GM12878 (cell line): Measurements from ENCODE around the gene TOB1. TPM values are rescaled to one million over a fixed set of nuclear protein-coding genes. Genes with fewer than 3 reads are reported as not detected.
A peak's percentile ranks its signal among the peaks of the same experiment; 100 is the strongest.

ENCODE experiments used
- ATF3 ChIP-seq: IDR thresholded peaks from 2 replicates; pipeline ENCODE4 v1.6.1; 2011; ENCODE audit warnings: low read depth, mild to moderate bottlenecking, low read length, moderate library complexity, borderline replicate concordance; ENCODE audit errors: extremely low read depth
- BCL11A ChIP-seq: IDR thresholded peaks from 2 replicates; pipeline ENCODE4 v1.6.1; 2011; ENCODE audit warnings: low read depth, low read length
- CBX3 ChIP-seq: fragments of 200-600 bp; sonication (generic); IDR thresholded peaks from 2 replicates; pipeline ENCODE4 v1.6.1; 2016; ENCODE audit warnings: low read depth, borderline replicate concordance
- CHD1 ChIP-seq: IDR thresholded peaks from 2 replicates; pipeline ENCODE4 v1.6.1; 2012; ENCODE audit warnings: low read depth, low read length, improper control_type of control experiment
- E2F4 ChIP-seq: IDR thresholded peaks from 2 replicates; pipeline ENCODE4 v1.6.1; 2012; ENCODE audit warnings: low read depth, low read length, improper control_type of control experiment
- EED ChIP-seq: sonication (generic); IDR thresholded peaks from 2 replicates; pipeline ENCODE4 v1.6.1; 2016; ENCODE audit warnings: antibody characterized with exemption, low read depth
- FOXK2 ChIP-seq: fragments of 450-650 bp; IDR thresholded peaks from 2 replicates; pipeline ENCODE4 v1.6.1; 2017; ENCODE audit warnings: mild to moderate bottlenecking, moderate library complexity
- GABPA ChIP-seq: IDR thresholded peaks from 2 replicates; pipeline ENCODE4 v1.6.1; 2014; ENCODE audit warnings: antibody characterized with exemption, low read depth, mild to moderate bottlenecking, inconsistent platforms
- IRF3 ChIP-seq: fragments of 450-650 bp; IDR thresholded peaks from 2 replicates; pipeline ENCODE4 v1.6.1; 2014; ENCODE audit warnings: mild to moderate bottlenecking
- MAX ChIP-seq: IDR thresholded peaks from 2 replicates; pipeline ENCODE4 v1.6.1; 2012; ENCODE audit warnings: low read depth, low read length, improper control_type of control experiment
- MYC ChIP-seq: IDR thresholded peaks from 2 replicates; pipeline ENCODE4 v1.6.1; 2011; ENCODE audit warnings: mild to moderate bottlenecking, low read length, moderate library complexity, inconsistent platforms; ENCODE audit not compliant: insufficient read depth, insufficient replicate concordance, insufficient read length, severe bottlenecking
- PAX5 ChIP-seq: IDR thresholded peaks from 2 replicates; pipeline ENCODE4 v1.6.1; 2011; ENCODE audit warnings: low read depth, low read length, borderline replicate concordance
- PML ChIP-seq: IDR thresholded peaks from 2 replicates; pipeline ENCODE4 v1.6.1; 2012; ENCODE audit warnings: low read length, inconsistent platforms
- RCOR1 ChIP-seq: conservative IDR thresholded peaks from 2 replicates; pipeline ENCODE4 v1.6.1; 2012; ENCODE audit warnings: low read depth, low read length, improper control_type of control experiment
- REST ChIP-seq: IDR thresholded peaks from 2 replicates; pipeline ENCODE4 v1.6.1; 2012; ENCODE audit warnings: mild to moderate bottlenecking, low read depth, low read length
- SIX5 ChIP-seq: IDR thresholded peaks from 2 replicates; pipeline ENCODE4 v1.6.1; 2011; ENCODE audit warnings: mild to moderate bottlenecking, low read depth, low read length, moderate library complexity; ENCODE audit not compliant: severe bottlenecking
- SKIL ChIP-seq: fragments of 450-650 bp; IDR thresholded peaks from 2 replicates; pipeline ENCODE4 v1.6.1; 2017; ENCODE audit warnings: mild to moderate bottlenecking, low read depth, inconsistent platforms; ENCODE audit not compliant: poor library complexity, severe bottlenecking
- SMAD1 ChIP-seq: fragments of 450-650 bp; IDR thresholded peaks from 2 replicates; pipeline ENCODE4 v1.6.1; 2018; ENCODE audit warnings: mild to moderate bottlenecking, low read depth; ENCODE audit not compliant: partially characterized antibody
- SP1 ChIP-seq: IDR thresholded peaks from one replicate; pipeline ENCODE4 v1.6.1; 2011; ENCODE audit warnings: low read depth, low read length
- YY1 ChIP-seq: IDR thresholded peaks from 2 replicates; pipeline ENCODE4 v1.6.1; 2011; ENCODE audit warnings: low read depth, mild to moderate bottlenecking, low read length
- polyA plus RNA-seq, 11 experiments: library from polyadenylated mRNA; depleted of rRNA in 4 of 11; unstranded in 6 of 11; stranded (reverse) in 5 of 11; fragments of >200 nt; fragmentation: Nextera tagmentation in 4 of 11; fragmentation: Illumina TruSeq in 1 of 11; extraction: Ambion mirVana in 4 of 11; extraction: Trizol in 1 of 11; gene quantifications; 1 replicate in 1 of 11; 2 replicates in 10 of 11; pipeline versions ENCODE4 v1.2.1 to v1.2.3, GENCODE V29; 2011 to 2016; ENCODE audit warnings: inconsistent platforms in 2 of 11, missing spikeins in 2 of 11, low read depth in 1 of 11
- total RNA-seq, 4 experiments: library from RNA; depleted of rRNA in 3 of 4; stranded (reverse); fragments of >200 nt in 3 of 4; fragmentation: Illumina TruSeq in 1 of 4; extraction: Trizol in 1 of 4; gene quantifications; 2 replicates each; pipeline versions ENCODE4 v1.2.1 to v1.2.3, GENCODE V29; 2013 to 2021

Gene TOB1
- total and polyA plus RNA-seq, 10 of the 15 experiments (the other 5 are each of a cell fraction or from before 2014, with no cell fraction given): 5.0 to 32.4 (median 13.7) TPM

GRCh38 chr17:50866950-50867362 lies 802 bp upstream of the TOB1 start (continued):
- TF ChIP-seq IRF3 (no peak), GABPA (no peak), PAX5 (no peak), SIX5 (no peak), E2F4 (no peak), MAX (no peak), YY1 (peak; percentile 22; the same call in 1 of the 2 replicates), PML (peak; percentile 70), RCOR1 (no peak), SMAD1 (no peak), BCL11A (no peak), EED (no peak), MYC (no peak), SP1 (no peak), REST (no peak), ATF3 (no peak), CHD1 (no peak), SKIL (no peak), CBX3 (no peak), FOXK2 (no peak)
